ENCODE results near the gene MED9.
"Not testable (repeated sequence)": the region's sequence is repeated elsewhere in the genome, so short reads cannot be mapped to it uniquely, and the experiment has no call there.

DNA sequence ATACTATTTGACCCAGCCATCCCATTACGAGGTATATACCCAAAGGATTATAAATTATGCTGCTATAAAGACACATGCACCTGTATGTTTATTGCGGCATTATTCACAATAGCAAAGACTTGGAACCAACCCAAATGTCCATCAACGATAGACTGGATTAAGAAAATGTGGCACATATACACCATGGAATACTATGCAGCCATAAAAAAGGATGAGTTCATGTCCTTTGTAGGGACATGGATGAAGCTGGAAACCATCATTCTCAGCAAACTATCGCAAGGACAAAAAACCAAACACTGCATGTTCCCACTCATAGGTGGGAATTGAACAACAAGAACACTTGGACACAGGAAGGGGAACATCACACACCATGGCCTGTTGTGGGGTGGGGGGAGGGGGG lies 45.9 kb upstream of the MED9 start:
- TF ChIP-seq, protein P1, sequence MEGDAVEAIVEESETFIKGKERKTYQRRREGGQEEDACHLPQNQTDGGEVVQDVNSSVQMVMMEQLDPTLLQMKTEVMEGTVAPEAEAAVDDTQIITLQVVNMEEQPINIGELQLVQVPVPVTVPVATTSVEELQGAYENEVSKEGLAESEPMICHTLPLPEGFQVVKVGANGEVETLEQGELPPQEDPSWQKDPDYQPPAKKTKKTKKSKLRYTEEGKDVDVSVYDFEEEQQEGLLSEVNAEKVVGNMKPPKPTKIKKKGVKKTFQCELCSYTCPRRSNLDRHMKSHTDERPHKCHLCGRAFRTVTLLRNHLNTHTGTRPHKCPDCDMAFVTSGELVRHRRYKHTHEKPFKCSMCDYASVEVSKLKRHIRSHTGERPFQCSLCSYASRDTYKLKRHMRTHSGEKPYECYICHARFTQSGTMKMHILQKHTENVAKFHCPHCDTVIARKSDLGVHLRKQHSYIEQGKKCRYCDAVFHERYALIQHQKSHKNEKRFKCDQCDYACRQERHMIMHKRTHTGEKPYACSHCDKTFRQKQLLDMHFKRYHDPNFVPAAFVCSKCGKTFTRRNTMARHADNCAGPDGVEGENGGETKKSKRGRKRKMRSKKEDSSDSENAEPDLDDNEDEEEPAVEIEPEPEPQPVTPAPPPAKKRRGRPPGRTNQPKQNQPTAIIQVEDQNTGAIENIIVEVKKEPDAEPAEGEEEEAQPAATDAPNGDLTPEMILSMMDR (IDR thresholded peaks at IDR 0.05): not testable (repeated sequence)
- not testable (repeated sequence) for TF ChIP-seq POLR2A (IDR thresholded peaks at IDR 0.05; ENCODE audit: low read depth); POLR2AphosphoS5 (IDR thresholded peaks at IDR 0.05); EP300 (IDR thresholded peaks at IDR 0.05)

All from esophagus muscularis mucosa (tissue), 4 donors.